HepG2 (cell line): ENCODE data around the gene FOSB. TPM values are rescaled to one million over a fixed set of nuclear protein-coding genes. Genes with fewer than 3 reads are reported as not detected.
A peak's percentile ranks its signal among the peaks of the same experiment; 100 is the strongest.

Experiments used
- ATRX ChIP-seq: sonication (generic); formaldehyde crosslinking; IDR thresholded peaks from 2 replicates; pipeline ENCODE4 v1.4.0; 2020; ENCODE audit warnings: missing genetic modification reagents, borderline replicate concordance
- CTCF ChIP-seq: sonication (generic); formaldehyde crosslinking; IDR thresholded peaks from 2 replicates; pipeline ENCODE4 v1.5.0; 2020; ENCODE audit warnings: mild to moderate bottlenecking, missing genetic modification reagents, moderate library complexity
- HDAC2 ChIP-seq: sonication (generic); formaldehyde crosslinking; IDR thresholded peaks from 2 replicates; pipeline ENCODE4 v1.4.0; 2020; ENCODE audit warnings: missing genetic modification reagents
- MAZ ChIP-seq, 2 experiments: sonication (generic) in 1 of 2; formaldehyde crosslinking in 1 of 2; IDR thresholded peaks; 2 replicates each; pipeline versions ENCODE4 v1.5.0 to v1.6.1; 2012 to 2020; ENCODE audit warnings: low read depth in 2 of 2, mild to moderate bottlenecking in 2 of 2, borderline replicate concordance in 1 of 2, improper control_type of control experiment in 1 of 2, low read length in 1 of 2, missing genetic modification reagents in 1 of 2, moderate library complexity in 1 of 2
- SMC3 ChIP-seq: IDR thresholded peaks from 2 replicates; pipeline ENCODE4 v1.6.1; 2011; ENCODE audit warnings: low read length, improper control_type of control experiment
- SRSF1 ChIP-seq: fragments of 200-400 bp; formaldehyde crosslinking; optimal IDR thresholded peaks from 2 replicates; pipeline ENCODE3; 2017; ENCODE audit warnings: mild to moderate bottlenecking, low read depth, low read length, moderate library complexity
- ZBTB7B ChIP-seq: sonication (generic); formaldehyde crosslinking; IDR thresholded peaks from 2 replicates; pipeline ENCODE4 v1.4.0; 2020; ENCODE audit warnings: missing genetic modification reagents
- ZMYM3 ChIP-seq: sonication (generic); formaldehyde crosslinking; IDR thresholded peaks from 2 replicates; pipeline ENCODE4 v1.5.1; 2020; ENCODE audit warnings: mild to moderate bottlenecking, missing genetic modification reagents
- ZNF501 ChIP-seq: sonication (generic); formaldehyde crosslinking; IDR thresholded peaks from 2 replicates; pipeline ENCODE4 v1.5.1; 2020; ENCODE audit warnings: mild to moderate bottlenecking, moderate library complexity, missing genetic modification reagents
- ZNF7 ChIP-seq: IDR thresholded peaks from 2 replicates; pipeline ENCODE4 v1.6.1; 2016; ENCODE audit warnings: missing biosample characterization, missing genetic modification reagents
- ZNF770 ChIP-seq: sonication (generic); formaldehyde crosslinking; IDR thresholded peaks from 2 replicates; pipeline ENCODE4 v1.5.0; 2020; ENCODE audit warnings: mild to moderate bottlenecking, missing genetic modification reagents
- polyA plus RNA-seq, 8 experiments: library from polyadenylated mRNA; depleted of rRNA in 3 of 8; stranded (reverse) in 7 of 8; unstranded in 1 of 8; fragments of >200 nt; fragmentation: Illumina TruSeq in 4 of 8; extraction: Trizol in 4 of 8; gene quantifications; 2 replicates each; pipeline versions ENCODE4 v1.2.1 to v1.2.3, GENCODE V29; 2011 to 2016; ENCODE audit warnings: low read depth in 4 of 8, missing spikeins in 1 of 8, mixed read lengths in 1 of 8; ENCODE audit not compliant: insufficient read depth in 1 of 8
- total RNA-seq, 5 experiments: library from RNA; depleted of rRNA; stranded (reverse); fragments of >200 nt; fragmentation: Illumina TruSeq; extraction: Trizol; gene quantifications; 2 replicates each; pipeline ENCODE4 v1.2.3, GENCODE V29; 2016; ENCODE audit warnings: low read depth in 1 of 5
- TF ChIP-seq, protein P1 (sequence below): sonication (generic); formaldehyde crosslinking; IDR thresholded peaks from 2 replicates; pipeline ENCODE4 v1.8.1; 2023; ENCODE audit warnings: mild to moderate bottlenecking, missing genetic modification reagents
- TF ChIP-seq, protein P2 (sequence below): sonication (generic); formaldehyde crosslinking; IDR thresholded peaks from 2 replicates; pipeline ENCODE4 v1.8.0; 2022; ENCODE audit warnings: missing genetic modification reagents, mild to moderate bottlenecking, borderline replicate concordance
- TF ChIP-seq, protein P3 (sequence below): IDR thresholded peaks from 2 replicates; pipeline ENCODE4 v1.6.1; 2016; ENCODE audit warnings: mild to moderate bottlenecking, missing biosample characterization, missing genetic modification reagents
- TF ChIP-seq, protein P4 (sequence below): sonication (generic); formaldehyde crosslinking; IDR thresholded peaks from 2 replicates; pipeline ENCODE4 v1.8.0; 2022; ENCODE audit warnings: mild to moderate bottlenecking, missing genetic modification reagents; ENCODE audit not compliant: insufficient replicate concordance

FOSB gene
- total and polyA plus RNA-seq, 2 of the 13 experiments (the other 11 are each of a cell fraction or from before 2014, with no cell fraction given): 2.8 to 6.0 TPM

GRCh38 chr19:45428384-45429231 lies 39.2 kb upstream of the FOSB start (continued):
- TF ChIP-seq CTCF (CRISPR knock-in tag): peak; percentile 61
- peak; percentile 24 for TF ChIP-seq SRSF1
- TF ChIP-seq HDAC2 (CRISPR knock-in tag): 0 out of 2 replicates have a peak, but pooled peaks have one; percentile 36
- TF ChIP-seq MAZ (IDR thresholded peaks at IDR 0.05; ENCODE audit: borderline replicate concordance, low read depth, low read length): no peak
- TF ChIP-seq MAZ (CRISPR knock-in tag; IDR thresholded peaks at IDR 0.05; ENCODE audit: low read depth): 0 out of 2 replicates have a peak, but pooled peaks have one; percentile 28
- TF ChIP-seq, protein P1, sequence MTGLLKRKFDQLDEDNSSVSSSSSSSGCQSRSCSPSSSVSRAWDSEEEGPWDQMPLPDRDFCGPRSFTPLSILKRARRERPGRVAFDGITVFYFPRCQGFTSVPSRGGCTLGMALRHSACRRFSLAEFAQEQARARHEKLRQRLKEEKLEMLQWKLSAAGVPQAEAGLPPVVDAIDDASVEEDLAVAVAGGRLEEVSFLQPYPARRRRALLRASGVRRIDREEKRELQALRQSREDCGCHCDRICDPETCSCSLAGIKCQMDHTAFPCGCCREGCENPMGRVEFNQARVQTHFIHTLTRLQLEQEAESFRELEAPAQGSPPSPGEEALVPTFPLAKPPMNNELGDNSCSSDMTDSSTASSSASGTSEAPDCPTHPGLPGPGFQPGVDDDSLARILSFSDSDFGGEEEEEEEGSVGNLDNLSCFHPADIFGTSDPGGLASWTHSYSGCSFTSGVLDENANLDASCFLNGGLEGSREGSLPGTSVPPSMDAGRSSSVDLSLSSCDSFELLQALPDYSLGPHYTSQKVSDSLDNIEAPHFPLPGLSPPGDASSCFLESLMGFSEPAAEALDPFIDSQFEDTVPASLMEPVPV (CRISPR knock-in tag): 0 out of 2 replicates have a peak, but pooled peaks have one; percentile 38
- peak; percentile 98 for TF ChIP-seq ZMYM3 (CRISPR knock-in tag)
- TF ChIP-seq ZNF770: peak; percentile 46
- TF ChIP-seq ATRX (CRISPR knock-in tag): no peak
- TF ChIP-seq, protein P2, sequence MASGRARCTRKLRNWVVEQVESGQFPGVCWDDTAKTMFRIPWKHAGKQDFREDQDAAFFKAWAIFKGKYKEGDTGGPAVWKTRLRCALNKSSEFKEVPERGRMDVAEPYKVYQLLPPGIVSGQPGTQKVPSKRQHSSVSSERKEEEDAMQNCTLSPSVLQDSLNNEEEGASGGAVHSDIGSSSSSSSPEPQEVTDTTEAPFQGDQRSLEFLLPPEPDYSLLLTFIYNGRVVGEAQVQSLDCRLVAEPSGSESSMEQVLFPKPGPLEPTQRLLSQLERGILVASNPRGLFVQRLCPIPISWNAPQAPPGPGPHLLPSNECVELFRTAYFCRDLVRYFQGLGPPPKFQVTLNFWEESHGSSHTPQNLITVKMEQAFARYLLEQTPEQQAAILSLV (CRISPR knock-in tag): 0 out of 2 replicates have a peak, but pooled peaks have one; percentile 23
- TF ChIP-seq ZBTB7B: peak; percentile 42; the same call in 1 of the 2 replicates
- TF ChIP-seq ZNF7 (CRISPR knock-in tag): no peak
- no peak for TF ChIP-seq SMC3
- TF ChIP-seq, protein P3, sequence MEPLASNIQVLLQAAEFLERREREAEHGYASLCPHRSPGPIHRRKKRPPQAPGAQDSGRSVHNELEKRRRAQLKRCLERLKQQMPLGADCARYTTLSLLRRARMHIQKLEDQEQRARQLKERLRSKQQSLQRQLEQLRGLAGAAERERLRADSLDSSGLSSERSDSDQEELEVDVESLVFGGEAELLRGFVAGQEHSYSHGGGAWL (CRISPR knock-in tag): peak; percentile 38; the same call in 1 of the 2 replicates
- 0 out of 2 replicates have a peak, but pooled peaks have one; percentile 47 for TF ChIP-seq ZNF501 (CRISPR knock-in tag)
- TF ChIP-seq, protein P4, sequence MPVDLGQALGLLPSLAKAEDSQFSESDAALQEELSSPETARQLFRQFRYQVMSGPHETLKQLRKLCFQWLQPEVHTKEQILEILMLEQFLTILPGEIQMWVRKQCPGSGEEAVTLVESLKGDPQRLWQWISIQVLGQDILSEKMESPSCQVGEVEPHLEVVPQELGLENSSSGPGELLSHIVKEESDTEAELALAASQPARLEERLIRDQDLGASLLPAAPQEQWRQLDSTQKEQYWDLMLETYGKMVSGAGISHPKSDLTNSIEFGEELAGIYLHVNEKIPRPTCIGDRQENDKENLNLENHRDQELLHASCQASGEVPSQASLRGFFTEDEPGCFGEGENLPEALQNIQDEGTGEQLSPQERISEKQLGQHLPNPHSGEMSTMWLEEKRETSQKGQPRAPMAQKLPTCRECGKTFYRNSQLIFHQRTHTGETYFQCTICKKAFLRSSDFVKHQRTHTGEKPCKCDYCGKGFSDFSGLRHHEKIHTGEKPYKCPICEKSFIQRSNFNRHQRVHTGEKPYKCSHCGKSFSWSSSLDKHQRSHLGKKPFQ (CRISPR knock-in tag): peak; percentile 39
